Vagina (tissue), 2 donors: ENCODE measurements around the gene AKAP1. TPM values are rescaled to one million over a fixed set of nuclear protein-coding genes. Genes with fewer than 3 reads are reported as not detected.
A peak's percentile ranks its signal among the peaks of the same experiment; 100 is the strongest.

ENCODE experiments used
- DNase-seq, 2 donors: peaks; one replicate each; pipeline ENCODE4 v3.0.0-alpha.2; 2017; ENCODE audit errors: extremely low spot score in 2 of 2
- H3K27ac ChIP-seq: fragments of 200-600 bp; sonication (generic); one replicate; pipeline ENCODE4 v1.5.1; 2019
- H3K27me3 ChIP-seq: fragments of 200-600 bp; sonication (generic); one replicate; pipeline ENCODE4 v1.5.1; 2019
- H3K36me3 ChIP-seq, 2 donors: fragments of 200-600 bp; sonication (generic); one replicate each; pipeline ENCODE4 v1.5.1; 2017 to 2019
- H3K4me1 ChIP-seq: fragments of 200-600 bp; sonication (generic); one replicate; pipeline ENCODE4 v1.5.1; 2019
- H3K4me3 ChIP-seq, 2 donors: fragments of 200-600 bp; sonication (generic); 1 replicate in 1 of 2; 2 replicates in 1 of 2; pipeline ENCODE4 v1.5.1; 2016 to 2019
- H3K9me3 ChIP-seq: fragments of 200-600 bp; sonication (generic); one replicate; pipeline ENCODE4 v1.5.1; 2019
- POLR2A ChIP-seq, 2 donors: fragments of 450-650 bp; IDR thresholded peaks; one replicate each; pipeline ENCODE4 v1.6.1; 2017; ENCODE audit warnings: antibody characterized with exemption in 2 of 2, mild to moderate bottlenecking in 2 of 2, moderate library complexity in 2 of 2
- POLR2AphosphoS5 ChIP-seq, 2 donors: sonication (generic); formaldehyde crosslinking; IDR thresholded peaks; one replicate each; pipeline ENCODE4 v1.9.0; 2017; ENCODE audit warnings: antibody characterized with exemption in 2 of 2, mild to moderate bottlenecking in 2 of 2, low read depth in 1 of 2; ENCODE audit not compliant: insufficient read depth in 1 of 2
- intact Hi-C: fragments of 100-400 bp; cut with DNase I; formaldehyde crosslinking; loops from one replicate; pipeline ENCODE4 v1.15.1; 2023
- total RNA-seq: library from RNA; depleted of rRNA; stranded (reverse); fragments of >200 nt; gene quantifications from one replicate; pipeline ENCODE4 v1.2.3, GENCODE V29; 2016
- TF ChIP-seq, protein P1 (sequence below), 3 experiments: fragments of 450-650 bp in 2 of 3; fragments of 200-600 bp in 1 of 3; sonication (generic) in 1 of 3; IDR thresholded peaks; one replicate each; pipeline ENCODE4 v1.5.1; 2017 to 2019; ENCODE audit warnings: antibody characterized with exemption in 3 of 3, mild to moderate bottlenecking in 2 of 3, moderate library complexity in 2 of 3

Gene AKAP1
- total RNA-seq, 1 donor from 2014 or later, result 94.3 TPM

DNA sequence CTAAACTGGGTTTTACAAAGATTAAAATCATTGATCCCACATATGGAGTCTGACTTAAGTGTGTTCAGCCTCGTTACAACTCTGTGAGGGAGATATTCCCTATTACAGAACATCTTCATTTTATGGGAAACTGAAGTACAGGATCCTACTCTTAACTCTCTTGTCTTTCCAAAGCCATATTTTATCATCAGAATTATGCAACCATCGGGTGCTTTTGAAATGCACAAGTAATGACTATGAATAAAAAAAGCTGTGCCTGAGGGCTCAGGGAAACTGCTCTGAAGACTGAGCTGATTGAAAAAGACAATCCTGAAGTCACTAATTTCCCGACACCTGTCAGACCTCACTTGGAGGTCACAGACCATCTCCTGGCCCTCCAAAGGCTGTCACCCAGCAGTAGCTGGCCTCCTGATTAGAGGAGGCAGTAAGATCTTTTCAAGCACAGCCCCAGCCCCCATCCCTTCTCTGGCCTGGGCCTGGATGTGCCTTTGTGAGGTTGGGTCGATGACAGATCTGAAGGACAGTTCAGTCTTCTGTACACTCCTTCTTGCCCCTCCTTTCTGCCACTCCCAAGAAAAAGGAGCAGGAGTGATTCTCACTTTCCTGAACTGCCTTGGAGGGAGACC, 5.6 kb downstream of the AKAP1 start:
- Histone ChIP-seq H3K9me3 (no peaks in the 10 kb centered on the region), H3K27ac (peak overlapping the region; percentile 69), H3K4me3 (no peak overlapping the region), H3K4me1 (peaks cover 66% of the 10 kb centered on the region), H3K27me3 (no peaks in the 10 kb centered on the region), H3K36me3 (no peaks in the 10 kb centered on the region)
- TF ChIP-seq POLR2A (IDR thresholded peaks at IDR 0.05), result no peak
- TF ChIP-seq, protein P1, sequence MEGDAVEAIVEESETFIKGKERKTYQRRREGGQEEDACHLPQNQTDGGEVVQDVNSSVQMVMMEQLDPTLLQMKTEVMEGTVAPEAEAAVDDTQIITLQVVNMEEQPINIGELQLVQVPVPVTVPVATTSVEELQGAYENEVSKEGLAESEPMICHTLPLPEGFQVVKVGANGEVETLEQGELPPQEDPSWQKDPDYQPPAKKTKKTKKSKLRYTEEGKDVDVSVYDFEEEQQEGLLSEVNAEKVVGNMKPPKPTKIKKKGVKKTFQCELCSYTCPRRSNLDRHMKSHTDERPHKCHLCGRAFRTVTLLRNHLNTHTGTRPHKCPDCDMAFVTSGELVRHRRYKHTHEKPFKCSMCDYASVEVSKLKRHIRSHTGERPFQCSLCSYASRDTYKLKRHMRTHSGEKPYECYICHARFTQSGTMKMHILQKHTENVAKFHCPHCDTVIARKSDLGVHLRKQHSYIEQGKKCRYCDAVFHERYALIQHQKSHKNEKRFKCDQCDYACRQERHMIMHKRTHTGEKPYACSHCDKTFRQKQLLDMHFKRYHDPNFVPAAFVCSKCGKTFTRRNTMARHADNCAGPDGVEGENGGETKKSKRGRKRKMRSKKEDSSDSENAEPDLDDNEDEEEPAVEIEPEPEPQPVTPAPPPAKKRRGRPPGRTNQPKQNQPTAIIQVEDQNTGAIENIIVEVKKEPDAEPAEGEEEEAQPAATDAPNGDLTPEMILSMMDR (IDR thresholded peaks at IDR 0.05), result no peak
- TF ChIP-seq POLR2AphosphoS5 (IDR thresholded peaks at IDR 0.05; ENCODE audit: insufficient read depth in 1 of 2, low read depth in 1 of 2), result no peak
- intact Hi-C loops, result no loop called here
- DNase-seq, result no peak

DNA sequence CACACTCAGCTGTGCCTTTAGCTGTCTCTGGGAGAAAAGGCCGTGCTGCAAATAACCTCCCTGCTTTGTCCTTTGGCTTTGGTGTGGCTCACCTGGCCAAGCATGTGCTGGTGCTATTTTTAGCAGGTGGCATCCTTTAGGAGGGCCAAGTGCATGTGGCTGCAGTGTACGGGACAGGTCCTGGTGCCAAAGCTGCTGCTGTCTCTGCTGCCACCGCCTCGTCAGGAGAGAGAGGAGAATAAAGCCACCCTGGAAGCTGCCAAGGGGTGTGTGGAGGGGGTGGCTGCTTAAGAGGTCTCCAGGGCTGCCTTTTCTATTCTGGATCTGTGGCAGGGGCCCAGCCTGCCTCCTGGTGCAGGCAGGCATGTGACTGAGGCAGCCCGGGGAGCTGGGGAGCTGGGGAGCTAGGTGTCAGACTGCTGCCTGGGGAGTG, 6.2 kb downstream of the AKAP1 start:
- peak overlapping the region; percentile 69 for H3K27ac ChIP-seq
- TF ChIP-seq, protein P1 (IDR thresholded peaks at IDR 0.05), result no peak
- TF ChIP-seq POLR2A (IDR thresholded peaks at IDR 0.05), result no peak
- no peak for TF ChIP-seq POLR2AphosphoS5 (IDR thresholded peaks at IDR 0.05; ENCODE audit: insufficient read depth in 1 of 2, low read depth in 1 of 2)

DNA sequence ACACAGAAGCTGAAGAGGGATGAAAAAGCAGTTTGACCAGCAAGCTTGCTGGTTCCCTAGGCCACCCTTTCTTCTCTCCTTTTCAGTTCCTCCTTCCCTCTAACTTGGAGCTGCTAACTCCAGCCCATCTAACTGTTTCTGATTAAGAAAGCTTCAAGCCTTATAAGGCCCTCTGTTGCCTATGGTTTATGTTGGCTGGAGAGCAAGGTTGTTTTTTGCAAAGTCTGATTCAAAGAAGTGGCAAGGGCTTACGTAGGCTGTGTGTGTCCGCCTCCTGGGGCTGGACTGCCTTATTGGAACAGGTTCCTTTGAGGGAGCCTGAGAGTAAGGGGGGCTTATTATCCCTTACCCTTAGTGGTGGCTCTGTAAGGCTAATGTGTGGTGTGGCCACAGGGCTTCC, 7.1 kb downstream of the AKAP1 start:
- no peaks in the 10 kb centered on the region for H3K9me3 ChIP-seq
- no peaks in the 10 kb centered on the region for H3K36me3 ChIP-seq
- peak overlapping the region; percentile 69 for H3K27ac ChIP-seq
- DNase-seq, result no peak
- intact Hi-C loops, result no loop called here
- H3K4me1 ChIP-seq, result peaks cover 64% of the 10 kb centered on the region
- H3K4me3 ChIP-seq, result no peak overlapping the region
- no peaks in the 10 kb centered on the region for H3K27me3 ChIP-seq
- peak in 1 of 2 donors; percentile 37 for TF ChIP-seq POLR2AphosphoS5 (IDR thresholded peaks at IDR 0.05; ENCODE audit: insufficient read depth in 1 of 2, low read depth in 1 of 2)
- TF ChIP-seq POLR2A (IDR thresholded peaks at IDR 0.05), result no peak

More for the DNA sequence above, 6.2 kb downstream of the AKAP1 start:
- Histone ChIP-seq H3K4me3 (no peak overlapping the region), H3K4me1 (peaks cover 64% of the 10 kb centered on the region), H3K36me3 (no peaks in the 10 kb centered on the region), H3K9me3 (no peaks in the 10 kb centered on the region), H3K27me3 (no peaks in the 10 kb centered on the region)
- intact Hi-C loops, result no loop called here
- no peak for DNase-seq

DNA sequence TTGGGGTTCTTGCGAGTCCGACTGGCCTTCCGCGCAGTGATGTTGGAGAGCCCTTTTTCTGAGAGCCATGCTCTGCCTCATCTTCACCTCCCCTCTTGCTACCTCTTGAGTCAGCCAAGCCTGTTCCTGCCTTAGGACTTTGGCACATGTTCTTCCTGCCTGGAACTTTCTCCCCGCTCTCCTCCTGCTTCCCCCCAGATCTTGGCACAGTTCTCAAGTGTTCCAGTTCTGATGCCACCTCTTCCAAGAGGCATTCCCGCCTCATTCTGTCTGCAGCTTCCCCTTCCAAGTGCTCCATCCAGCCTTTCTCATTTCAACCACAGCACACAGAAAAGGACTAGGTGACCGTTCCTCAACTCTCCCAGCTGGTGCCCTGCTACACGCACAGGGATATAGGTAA, 7.7 kb downstream of the AKAP1 start:
- no peak for DNase-seq
- TF ChIP-seq, protein P1 (IDR thresholded peaks at IDR 0.05), result no peak
- TF ChIP-seq POLR2A (IDR thresholded peaks at IDR 0.05), result no peak
- TF ChIP-seq POLR2AphosphoS5 (IDR thresholded peaks at IDR 0.05; ENCODE audit: insufficient read depth in 1 of 2, low read depth in 1 of 2), result no peak
- intact Hi-C loops, result no loop called here
- Histone ChIP-seq H3K36me3 (no peaks in the 10 kb centered on the region), H3K4me1 (peaks cover 64% of the 10 kb centered on the region), H3K4me3 (no peak overlapping the region), H3K27me3 (no peaks in the 10 kb centered on the region), H3K9me3 (no peaks in the 10 kb centered on the region), H3K27ac (peak overlapping the region; percentile 62)

DNA sequence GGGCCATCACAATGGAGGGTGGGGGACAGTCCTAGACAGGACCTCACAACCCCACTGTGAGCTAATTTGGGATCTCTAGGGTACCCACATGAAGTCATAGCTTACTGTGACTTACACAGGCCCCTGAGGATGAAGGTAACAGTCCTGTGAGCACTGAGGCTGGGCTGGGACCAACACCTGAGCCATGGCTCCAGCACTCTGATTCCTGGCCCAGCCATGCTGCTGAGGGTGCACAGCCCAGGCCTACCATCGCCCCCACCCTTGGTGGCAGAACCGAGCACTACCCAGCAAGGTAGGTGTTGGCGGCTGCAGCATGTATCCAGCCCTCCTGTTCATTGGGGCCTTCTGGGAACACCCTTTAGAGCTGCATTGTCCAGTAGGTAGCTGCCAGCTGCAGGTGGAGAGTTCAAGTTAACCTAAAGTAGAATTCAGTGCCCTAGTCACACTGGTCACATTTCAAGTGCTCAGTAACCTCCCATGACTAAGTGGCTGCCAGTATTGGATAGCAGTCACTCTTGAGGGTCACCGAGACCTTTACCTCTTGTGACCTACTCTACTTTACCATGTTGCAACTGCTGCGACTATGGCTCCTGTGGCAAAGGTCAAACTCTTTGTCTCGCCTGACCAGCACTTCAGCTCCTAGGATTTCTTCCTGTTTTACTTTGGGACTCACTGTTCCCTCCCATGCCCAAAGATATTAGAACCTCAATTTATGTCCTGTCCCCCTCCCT, 11.6 kb downstream of the AKAP1 start:
- Histone ChIP-seq H3K4me3 (no peak overlapping the region), H3K4me1 (peaks cover 54% of the 10 kb centered on the region), H3K36me3 (no peaks in the 10 kb centered on the region), H3K27ac (peak overlapping the region; percentile 65), H3K27me3 (no peaks in the 10 kb centered on the region), H3K9me3 (no peaks in the 10 kb centered on the region)
- TF ChIP-seq POLR2AphosphoS5 (IDR thresholded peaks at IDR 0.05; ENCODE audit: insufficient read depth in 1 of 2, low read depth in 1 of 2), result no peak
- TF ChIP-seq POLR2A (IDR thresholded peaks at IDR 0.05), result no peak
- TF ChIP-seq, protein P1 (IDR thresholded peaks at IDR 0.05), result no peak
- DNase-seq, result no peak
- intact Hi-C loops, result no loop called here
